Astrocyte of the hippocampus (primary cell): ENCODE data around the gene CALHM3.

Source experiments
- DNase-seq: peaks from one replicate; pipeline ENCODE4 v3.0.0; 2011; ENCODE audit warnings: low read depth, low spot score

Gene CALHM3

DNA sequence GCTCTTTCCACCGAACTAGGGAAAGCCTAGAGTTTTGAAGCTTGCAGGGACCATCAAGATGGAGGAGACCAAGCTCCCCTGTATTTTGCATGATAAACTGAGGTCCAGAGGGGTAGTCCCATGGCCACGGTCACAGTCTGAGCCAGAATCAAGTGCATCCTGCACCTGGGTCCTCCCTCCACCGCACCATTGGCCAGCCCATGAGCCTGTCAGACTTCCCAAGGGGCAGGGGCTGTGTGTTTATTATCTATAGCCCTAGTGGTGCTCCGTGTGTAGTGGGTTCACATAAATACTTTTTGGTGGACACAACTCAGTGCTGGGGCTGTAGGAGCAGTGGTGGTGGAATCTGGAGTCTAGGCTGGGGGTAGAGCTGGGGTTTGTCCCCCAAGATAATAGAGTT, 3.6 kb downstream of the CALHM3 start:
- no peak for DNase-seq

DNA sequence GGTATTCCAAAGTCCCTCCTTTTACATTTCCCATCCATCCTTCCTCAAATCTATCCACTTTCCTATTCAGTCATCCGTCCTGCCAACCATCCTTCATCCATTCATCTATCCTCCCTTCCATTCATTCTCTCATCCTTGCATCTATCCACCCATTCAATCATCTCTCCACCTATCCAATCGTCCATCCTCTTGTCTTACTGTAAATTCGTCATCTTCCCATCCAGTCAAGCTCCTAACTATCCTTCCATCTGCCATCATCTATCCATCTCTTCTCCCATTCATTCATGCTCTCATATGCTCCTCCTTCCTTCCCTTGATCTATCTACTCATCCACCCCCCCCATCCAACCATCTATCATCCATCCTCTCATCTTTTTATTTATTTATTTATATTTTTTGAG, 5.0 kb downstream of the CALHM3 start:
- DNase-seq: no peak

DNA sequence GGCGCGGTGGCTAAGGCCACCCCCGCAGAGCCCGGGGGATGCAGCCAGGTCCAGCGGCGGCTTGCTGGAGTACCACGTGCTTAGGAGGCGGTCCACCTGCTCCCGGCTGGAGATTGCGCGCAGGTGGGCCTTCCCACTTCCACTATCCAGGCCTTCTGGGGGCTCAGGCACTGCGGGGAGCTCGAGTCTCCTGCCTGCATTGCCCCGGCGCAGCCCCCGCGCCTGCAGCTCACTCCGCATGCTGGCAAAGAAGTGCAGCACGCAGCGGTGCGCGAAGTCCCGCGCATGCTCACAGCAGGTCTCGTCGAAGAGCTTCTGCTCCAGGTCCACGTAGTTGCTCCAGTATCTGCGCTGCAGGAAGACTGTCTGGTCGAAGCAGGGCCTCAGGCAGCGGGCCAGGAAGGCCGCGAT, 5.8 kb downstream of the CALHM3 start:
- no peak for DNase-seq

DNA sequence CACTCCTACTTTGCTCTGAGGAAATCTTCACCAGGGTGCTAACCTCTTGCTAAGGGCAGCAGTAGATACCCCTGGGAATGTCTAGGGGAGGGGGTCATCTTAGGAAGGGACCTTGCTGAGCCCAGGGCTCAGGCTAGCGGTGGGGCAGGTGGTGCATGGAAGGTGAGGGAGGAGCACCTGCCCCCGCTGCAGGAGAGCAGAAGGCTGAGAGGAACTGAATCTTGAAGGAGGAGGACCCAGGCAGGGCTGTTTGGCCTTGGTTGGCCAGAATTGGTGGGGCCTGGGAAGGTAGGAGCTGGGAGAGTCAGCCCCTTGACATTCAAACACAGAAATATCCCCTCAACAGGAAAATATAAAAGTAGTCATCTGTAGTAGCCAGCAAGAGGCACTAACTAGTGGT, 7.0 kb downstream of the CALHM3 start:
- DNase-seq: no peak

DNA sequence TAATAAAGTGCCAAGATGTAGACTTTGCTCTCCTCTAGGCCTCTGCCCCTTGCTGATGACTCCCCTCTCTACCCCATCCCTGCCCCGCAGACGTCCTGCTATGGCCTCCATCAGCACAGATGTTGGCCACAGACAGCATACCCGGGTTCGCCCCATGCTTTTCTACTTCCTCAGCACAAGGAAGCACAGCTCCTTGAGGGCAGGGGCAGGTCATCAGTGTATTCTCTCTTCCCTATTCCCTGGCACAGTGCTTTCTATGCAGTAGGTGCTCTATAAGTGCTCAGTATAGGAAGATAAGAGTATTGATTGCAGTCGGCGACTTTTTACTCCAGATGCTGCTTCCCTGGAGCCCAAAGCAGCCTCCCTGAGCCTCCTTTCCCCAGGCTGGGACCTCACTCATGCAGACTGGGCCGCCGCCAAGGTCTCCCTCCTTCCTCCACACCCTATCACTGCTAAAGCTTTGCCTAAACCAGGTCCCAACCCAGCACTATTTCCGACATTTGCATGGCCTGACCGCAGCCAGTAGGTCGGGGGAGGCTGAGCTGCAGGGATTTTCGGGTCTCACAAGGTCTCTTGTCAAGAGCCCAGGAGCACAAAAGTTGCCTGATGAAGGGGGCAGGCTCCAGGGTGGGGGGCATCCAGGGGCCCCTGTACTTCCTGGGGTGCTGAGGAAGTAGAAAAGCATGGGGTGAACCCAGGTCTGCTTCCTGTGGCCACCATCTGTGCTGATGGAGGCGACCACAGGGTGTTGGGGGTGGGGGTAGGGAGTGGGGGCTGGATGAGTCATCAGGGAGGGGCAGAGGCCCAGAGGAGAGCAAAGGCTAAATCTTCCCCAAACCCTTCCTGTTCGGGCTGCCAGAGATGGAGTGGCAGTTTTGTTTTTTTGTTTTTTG, 8.0 kb downstream of the CALHM3 start:
- no peak for DNase-seq

DNA sequence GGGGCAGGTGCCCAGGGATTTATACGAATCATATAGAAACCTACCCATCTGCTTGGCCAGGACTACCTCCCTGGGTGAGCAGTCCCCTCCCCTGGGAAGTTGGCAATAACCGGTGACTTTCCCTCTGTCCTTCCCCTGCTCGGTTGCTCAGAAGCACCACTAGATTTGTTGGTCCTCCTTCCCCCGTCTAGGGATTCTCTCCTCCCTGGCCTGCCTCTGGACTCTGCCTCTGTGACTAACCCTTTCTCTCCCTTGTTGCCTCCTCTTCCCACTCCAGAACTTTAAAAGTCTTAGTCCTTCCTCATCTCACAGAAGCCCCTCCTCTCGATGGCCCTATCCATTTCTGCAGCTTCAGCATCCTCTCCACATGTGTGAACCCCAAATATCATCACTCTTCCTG, 9.8 kb downstream of the CALHM3 start:
- DNase-seq: no peak

DNA sequence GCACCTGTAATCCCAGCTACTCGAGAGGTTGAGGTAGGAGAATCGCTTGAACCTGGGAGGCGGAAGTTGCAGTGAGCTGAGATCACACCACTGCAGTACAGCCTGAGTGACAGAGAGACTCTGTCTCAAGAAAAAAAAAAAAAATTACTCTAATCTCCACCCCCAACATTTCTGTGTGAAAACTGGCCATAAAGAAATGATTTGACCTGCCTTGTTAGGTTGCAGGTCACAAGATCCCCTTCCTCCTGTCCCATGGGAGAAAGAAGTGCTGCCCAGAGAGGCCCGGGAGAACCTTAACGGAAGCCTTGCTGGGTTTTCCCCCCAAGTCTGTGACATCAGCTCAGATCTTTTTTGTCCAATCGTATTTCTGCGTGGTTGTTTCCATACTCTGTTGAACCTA, 11.6 kb downstream of the CALHM3 start:
- DNase-seq: no peak

DNA sequence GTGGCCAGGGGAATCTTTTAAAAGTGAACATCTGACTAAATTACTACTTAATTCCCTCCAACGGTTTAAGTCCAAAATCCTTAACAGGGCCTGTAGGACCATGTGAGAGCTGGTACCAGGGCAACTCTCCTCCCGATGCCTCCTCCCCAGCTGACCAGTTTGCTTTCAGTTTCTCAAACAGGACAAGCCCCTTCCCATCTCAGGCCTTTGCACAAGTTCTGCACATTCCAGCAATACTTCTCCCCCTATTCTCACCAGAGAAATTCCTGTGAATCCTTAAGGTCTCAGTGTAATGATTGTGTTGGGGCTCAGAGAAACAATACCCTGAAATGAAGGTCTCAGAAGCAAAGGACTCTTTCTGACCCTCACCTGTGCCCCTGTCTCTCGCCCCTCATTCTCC, 12.3 kb downstream of the CALHM3 start:
- DNase-seq: peak; percentile 73

DNA sequence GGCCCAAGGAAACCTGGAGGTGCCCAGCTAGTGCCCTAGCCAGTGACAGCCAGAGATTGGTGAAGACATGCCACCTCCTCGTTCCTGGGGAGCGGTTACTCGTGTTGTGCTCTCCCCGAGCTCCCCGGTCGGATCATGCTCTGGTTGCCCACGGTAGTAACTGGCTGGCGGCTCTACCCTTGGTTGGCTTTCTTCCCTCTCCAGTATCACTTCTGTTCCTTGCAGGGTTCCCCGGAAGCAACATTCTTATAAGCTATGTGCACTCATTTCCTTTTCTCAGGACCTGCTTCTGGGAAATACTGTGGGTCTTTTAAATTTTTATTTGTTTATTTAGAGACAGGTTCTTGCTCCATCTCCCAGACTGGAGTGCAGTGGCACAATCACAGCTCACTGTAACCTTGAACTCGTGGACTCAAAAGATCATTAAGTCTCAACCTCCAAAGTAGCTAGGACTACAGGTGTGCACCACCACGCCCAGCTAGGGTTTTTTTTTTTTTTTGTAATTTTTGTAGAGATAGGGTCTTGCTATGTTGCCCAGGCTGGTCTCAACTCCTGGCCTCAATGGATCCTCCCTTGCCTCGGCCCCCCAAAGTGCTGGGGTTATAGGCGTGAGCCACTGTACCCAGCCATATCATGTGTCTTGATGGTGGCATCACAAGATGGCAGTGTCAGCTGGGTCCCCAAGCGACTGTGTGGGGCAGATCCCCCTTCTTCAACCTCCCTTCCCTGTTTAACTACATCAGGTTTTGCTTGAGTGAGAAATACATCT, 13.4 kb downstream of the CALHM3 start:
- DNase-seq: no peak

DNA sequence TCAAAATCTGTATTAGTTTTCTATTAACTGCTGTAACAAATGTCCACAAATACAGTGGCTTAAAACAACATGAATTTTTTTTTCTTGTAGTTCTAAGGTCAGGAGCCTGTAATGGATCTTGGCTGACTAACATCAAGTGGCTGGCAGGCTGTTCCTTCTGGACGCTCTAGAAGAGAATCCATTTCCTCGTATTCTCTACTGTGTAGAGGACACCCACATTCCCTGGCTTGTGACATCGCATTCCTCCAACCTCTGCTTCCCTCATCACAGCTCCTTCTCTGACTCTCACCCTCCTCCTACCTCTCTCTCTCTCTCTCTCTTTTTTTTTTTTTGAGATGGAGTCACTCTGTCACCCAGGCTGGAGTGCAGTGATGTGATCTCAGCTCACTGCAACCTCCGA, 15.5 kb downstream of the CALHM3 start:
- no peak for DNase-seq

DNA sequence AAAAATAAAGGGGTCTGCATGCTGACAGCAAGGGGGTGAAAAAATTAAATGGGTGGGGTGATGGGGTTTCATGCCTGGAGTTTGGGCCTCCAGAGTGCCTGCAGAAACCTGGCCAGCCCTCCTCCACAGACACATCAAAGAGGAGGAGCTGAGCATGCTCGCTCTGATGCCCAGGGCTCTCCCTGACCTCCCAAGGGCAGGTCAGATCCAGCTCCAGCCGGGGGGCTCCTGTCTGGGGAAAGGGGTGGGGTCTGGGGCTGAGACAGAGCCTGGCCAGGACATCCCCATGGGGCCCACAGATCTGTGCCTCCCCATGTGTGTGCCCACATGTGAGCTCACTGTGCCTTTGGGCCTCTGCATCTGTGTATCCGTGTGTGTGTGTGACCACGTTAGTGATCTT, 19.4 kb downstream of the CALHM3 start:
- DNase-seq: no peak

DNA sequence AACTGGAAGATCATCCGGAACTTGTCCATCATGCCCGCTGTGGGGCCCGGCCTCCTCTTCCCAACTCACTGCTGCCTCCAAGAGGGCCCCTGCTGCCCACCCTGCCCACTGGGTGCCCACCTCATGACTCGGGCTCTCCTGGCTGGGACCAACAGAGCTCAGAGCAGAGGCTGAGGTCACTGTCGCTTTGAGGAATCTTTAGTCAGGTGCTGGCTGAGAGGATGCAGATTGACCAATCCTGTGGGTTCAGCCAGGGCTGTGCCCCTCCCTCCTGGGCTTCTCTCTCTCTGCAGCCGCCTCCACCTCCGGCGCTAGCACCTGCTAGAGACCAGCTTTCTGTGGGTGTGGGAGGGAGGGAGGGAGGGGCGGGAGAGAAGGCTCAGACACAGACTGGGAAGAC, 20.3 kb downstream of the CALHM3 start, which contains the start of gene CALHM1:
TSS of gene CALHM1 (minus strand) at position 181 of the 400 bp plus-strand sequence. CDS start at position 32, 149 bp downstream.
- no peak for DNase-seq

DNA sequence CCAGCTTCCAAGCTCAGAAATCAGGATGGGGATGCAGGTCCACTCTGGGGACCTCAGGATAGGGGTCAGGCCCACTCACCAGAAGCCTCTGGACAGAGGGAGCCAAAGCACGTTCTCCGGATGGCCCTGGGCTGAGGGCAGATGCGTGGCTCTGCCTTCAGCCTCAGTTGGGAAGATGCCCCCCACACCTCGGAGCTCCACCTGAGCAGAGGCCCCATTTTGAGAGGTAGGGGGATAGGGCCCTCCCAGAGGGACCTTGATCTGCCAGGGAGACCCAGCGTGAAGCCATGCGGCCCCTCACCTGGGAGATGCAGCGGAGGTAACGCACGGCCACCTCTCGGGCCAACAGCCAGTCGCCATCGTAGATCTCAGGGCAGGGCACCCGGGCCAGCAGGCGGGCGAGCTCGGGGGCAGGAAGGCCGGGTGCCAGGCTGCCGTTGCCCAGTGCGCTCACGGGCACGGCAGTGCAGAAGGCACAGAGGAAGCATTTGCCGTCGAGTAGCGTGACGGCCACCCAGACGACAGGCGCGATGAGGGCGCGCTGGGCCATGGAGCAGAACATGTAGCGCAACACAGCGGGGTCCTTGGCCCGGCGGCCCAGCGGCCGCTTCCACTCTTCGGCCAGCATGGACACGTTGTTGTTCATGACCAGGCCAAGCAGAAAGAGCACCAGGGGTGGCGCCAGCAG, 21.0 kb downstream of the CALHM3 start:
- DNase-seq: no peak

DNA sequence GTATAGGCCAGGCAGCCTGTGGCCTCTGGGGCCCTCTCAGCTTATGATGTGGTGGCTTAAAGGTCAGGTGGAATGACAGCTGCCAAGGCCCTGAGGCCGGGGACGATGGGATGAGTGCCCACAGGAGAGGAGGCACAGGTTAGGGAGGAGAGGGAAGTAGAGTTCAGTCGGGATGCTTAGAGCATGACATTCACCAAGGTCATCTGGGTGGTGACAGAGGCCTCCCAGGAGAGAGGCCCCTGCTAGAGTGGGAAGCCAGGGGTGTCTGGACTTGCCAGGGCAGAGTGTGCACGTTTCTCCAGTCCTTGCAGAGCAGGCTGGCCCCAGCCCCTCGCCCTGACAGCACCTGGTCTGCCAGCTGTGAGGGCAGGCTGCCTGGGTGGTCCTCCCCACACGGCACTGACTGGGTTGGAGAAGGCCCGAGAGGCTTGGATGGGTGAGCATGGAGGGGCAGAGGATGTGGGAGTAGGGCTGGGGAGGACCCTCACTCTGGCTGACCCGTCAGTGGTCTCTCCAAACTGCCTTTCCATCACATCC, 21.8 kb downstream of the CALHM3 start:
- no peak for DNase-seq

DNA sequence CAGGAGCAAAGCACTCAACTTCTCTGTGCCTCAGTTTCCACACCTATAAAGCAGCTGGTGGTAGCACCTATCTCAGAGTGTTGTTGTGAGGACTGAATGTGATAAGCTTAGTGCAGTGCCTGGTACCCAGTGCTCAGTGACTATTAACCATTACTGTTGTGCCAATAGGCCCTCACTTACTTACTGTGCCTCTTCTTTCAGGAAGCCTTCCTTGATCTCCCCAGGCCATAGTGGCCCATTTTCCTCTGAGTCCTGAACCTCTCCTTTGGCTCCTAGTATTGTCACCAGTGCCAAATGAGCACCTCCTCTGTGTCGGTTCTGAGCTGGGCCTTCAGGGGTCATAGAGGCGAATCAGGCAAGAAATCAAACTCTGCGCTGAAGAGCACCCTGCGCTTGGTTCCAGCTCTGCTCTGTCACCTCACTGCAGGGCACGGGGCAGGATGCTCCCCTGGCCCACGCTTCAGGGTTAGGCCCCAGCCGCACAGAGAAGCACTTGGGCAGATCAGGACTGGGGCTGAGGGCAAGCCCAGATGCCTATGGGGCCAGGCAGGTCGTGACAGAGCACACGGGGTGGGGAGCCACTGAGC, 22.9 kb downstream of the CALHM3 start:
- DNase-seq: no peak

DNA sequence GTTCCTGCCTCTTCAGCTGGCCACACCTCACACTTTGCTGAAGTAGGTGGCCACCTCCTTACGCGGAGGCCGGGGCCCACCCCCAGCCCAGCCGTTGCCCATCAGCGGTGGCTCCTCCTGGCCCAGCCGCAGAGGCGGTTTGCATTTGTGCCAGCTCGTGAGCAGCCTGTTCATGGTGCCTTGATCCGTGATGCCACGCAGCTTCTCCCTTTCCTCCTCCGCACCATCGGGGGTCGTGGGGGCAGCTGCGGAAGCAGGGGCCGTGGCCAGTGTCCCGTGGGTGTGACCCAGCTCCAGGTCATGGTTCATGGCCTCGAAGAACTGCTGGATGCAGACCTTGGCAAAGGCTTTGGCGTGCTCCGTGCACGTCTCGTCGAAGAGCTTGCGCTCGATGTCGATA, 23.8 kb downstream of the CALHM3 start:
- no peak for DNase-seq

DNA sequence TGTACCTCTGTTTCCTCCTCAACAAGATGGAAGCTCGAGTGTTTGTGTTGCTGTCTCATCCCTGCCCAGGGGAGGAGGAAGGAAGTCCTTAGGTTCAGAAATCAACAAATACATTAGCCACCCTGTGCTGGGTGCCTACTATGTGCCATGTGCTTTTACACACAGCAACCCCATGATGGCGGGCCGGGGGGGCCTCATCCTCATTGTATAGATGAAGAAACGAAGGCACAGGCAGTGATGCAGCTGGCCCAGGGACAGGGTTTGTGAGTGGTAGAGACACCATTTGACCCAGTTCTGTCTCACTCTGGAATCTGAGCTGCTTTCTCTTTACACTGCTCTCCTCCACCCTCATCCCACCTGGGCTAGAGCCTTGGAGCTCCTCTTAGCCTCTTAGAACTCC, 25.0 kb downstream of the CALHM3 start:
- no peak for DNase-seq

DNA sequence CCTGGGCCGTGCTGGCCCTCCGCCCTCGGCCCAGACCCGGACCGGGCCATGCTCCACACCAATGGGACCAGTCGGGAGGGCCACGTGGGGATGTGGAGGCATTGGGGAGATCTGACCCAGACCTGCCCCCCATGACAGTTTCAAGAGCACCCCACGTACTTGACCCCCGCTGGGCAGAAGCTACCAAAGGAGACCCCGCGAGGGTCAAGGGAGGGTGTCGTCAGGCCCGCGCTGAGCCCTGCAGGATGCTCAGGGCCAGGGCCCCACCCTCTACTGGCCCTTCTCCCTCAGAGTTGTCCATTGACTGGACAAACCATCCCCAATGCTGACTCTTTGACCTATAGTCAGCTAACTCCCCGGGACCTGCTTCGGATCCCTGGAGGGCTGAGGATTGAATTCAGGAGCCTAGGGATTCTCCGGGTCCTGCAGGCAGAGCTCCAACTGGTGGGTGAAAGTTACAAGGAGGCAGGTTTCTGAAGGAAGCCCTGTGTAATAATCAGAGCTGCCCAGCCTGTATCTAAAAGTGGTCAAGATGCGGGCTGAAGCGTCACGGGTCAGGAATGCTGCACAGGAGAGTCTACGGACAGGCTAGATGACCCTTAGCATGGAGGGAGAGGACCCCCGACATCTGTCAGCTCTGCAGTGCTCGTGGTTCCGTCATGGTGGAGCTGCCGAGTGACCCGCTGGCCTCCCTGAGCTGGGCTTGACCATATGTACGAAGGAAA, 26.4 kb downstream of the CALHM3 start:
- no peak for DNase-seq

DNA sequence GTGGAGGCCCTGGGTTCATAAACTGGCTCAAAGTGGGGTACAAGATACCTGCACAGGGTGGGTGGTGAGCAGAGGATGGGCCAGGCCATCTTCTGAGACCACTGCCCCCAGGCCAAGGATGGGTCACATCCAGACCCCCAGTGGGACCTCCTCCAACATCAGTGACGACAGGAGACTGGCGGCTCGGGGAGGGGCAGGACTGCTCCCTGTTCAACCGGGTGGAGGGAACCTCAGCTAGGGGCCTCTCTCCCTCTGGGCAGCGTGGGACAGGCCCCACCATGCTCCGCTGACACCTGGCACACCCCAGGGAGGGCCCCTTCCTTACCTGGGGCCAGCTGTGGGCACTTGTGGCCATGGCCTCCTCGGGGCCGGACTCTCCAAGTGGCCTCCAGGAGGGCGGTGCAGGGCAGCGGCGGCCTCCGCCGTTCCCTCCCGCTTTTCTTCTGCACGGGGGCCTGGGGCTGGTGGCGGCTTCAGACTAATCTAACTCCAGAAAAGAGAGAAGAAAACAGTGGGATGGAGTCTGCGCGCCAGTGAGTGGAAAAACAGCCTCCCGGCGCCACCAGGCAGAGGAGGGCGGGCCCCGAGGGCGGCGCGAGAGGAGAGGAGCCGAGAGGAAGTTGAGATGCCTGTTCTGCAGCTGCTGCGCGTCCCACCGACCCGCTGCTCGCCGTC, 27.1 kb downstream of the CALHM3 start, which contains the start of gene CALHM2:
TSS of gene CALHM2 (minus strand) at position 540 of the 675 bp plus-strand sequence. CDS start 2,429 bp downstream, outside the sequence.
- peak; percentile 80 for DNase-seq
